IMR-90 (cell line): ENCODE results near the gene RYR3. TPM values are rescaled to one million over a fixed set of nuclear protein-coding genes. Genes with fewer than 3 reads are reported as not detected.

Experiments used
- ATAC-seq: fragments of 200-7000 bp; cut with Tn5 transposase; 2 replicates; pipeline ENCODE4 v1.9.1; 2020; ENCODE audit warnings: low read depth, mild to moderate bottlenecking, moderate library complexity
- BruUV-seq: library from RNA; stranded (reverse); fragments of 400-500 nt; replicated peaks from 2 replicates; lab custom pipeline; 2021; lab: Mats Ljungman, UMichigan
- CTCF ChIA-PET: fragments of 300-600 bp; formaldehyde crosslinking; extraction: SDS; loops from one replicate; lab custom pipeline; 2021; ENCODE audit warnings: antibody characterized with exemption; lab: Yijun Ruan, JAX
- POLR2A ChIA-PET: fragments of 300-600 bp; sonication (Branson Sonifier 250); formaldehyde crosslinking; loops from one replicate; lab custom pipeline; 2022; ENCODE audit warnings: antibody characterized with exemption; ENCODE audit not compliant: unreplicated experiment; lab: Charles Lee
- DNase-seq: peaks from one replicate; pipeline ENCODE4 v3.0.0; 2013
- H2AFZ ChIP-seq: replicated peaks from 2 replicates; pipeline ENCODE3; 2013; ENCODE audit warnings: low read length, mild to moderate bottlenecking; ENCODE audit not compliant: poor library complexity
- H2AK5ac ChIP-seq: 2 replicates; pipeline ENCODE4 v1.6.1; 2013; ENCODE audit warnings: low read depth, low read length, inconsistent platforms
- H2AK9ac ChIP-seq: replicated peaks from 2 replicates; pipeline ENCODE3; 2013; ENCODE audit warnings: mild to moderate bottlenecking, low read depth, low read length, moderate library complexity; ENCODE audit not compliant: poor library complexity
- H2BK120ac ChIP-seq: 2 replicates; pipeline ENCODE4 v1.6.1; 2013; ENCODE audit warnings: low read depth, low read length, inconsistent platforms
- H2BK15ac ChIP-seq: 3 replicates; pipeline ENCODE4 v1.6.1; 2013; ENCODE audit warnings: low read depth, low read length, inconsistent platforms
- H2BK20ac ChIP-seq: 2 replicates; pipeline ENCODE4 v1.6.1; 2013; ENCODE audit warnings: low read depth, mild to moderate bottlenecking, inconsistent platforms, low read length, moderate library complexity
- H2BK5ac ChIP-seq: 2 replicates; pipeline ENCODE4 v1.6.1; 2013; ENCODE audit warnings: mild to moderate bottlenecking, low read depth, low read length, inconsistent platforms; ENCODE audit not compliant: poor library complexity, severe bottlenecking
- H3K14ac ChIP-seq: replicated peaks from 2 replicates; pipeline ENCODE4 v1.6.1; 2013; ENCODE audit warnings: low read depth, low read length, inconsistent platforms
- H3K18ac ChIP-seq: 2 replicates; pipeline ENCODE4 v1.6.1; 2013; ENCODE audit warnings: low read depth, low read length, control low read depth
- H3K23ac ChIP-seq: 2 replicates; pipeline ENCODE4 v1.6.1; 2013; ENCODE audit warnings: low read depth, low read length, inconsistent platforms
- H3K27ac ChIP-seq: 2 replicates; pipeline ENCODE4 v1.5.1; 2013; ENCODE audit warnings: mild to moderate bottlenecking, control low read depth, low read length; ENCODE audit not compliant: insufficient read depth
- H3K27me3 ChIP-seq: 2 replicates; pipeline ENCODE4 v1.6.1; 2013; ENCODE audit warnings: low read length; ENCODE audit not compliant: control insufficient read depth, insufficient read depth
- H3K36me3 ChIP-seq: 2 replicates; pipeline ENCODE4 v1.6.1; 2013; ENCODE audit warnings: low read length, mixed read lengths; ENCODE audit not compliant: control insufficient read depth, insufficient read depth
- H3K4ac ChIP-seq: 2 replicates; pipeline ENCODE4 v1.6.1; 2013; ENCODE audit warnings: low read depth, low read length, inconsistent platforms
- H3K4me1 ChIP-seq: 2 replicates; pipeline ENCODE4 v1.6.1; 2013; ENCODE audit warnings: low read length, mixed read lengths; ENCODE audit not compliant: control insufficient read depth, insufficient read depth
- H3K4me2 ChIP-seq: 2 replicates; pipeline ENCODE4 v1.6.1; 2013; ENCODE audit warnings: low read depth, mild to moderate bottlenecking, control low read depth, low read length, moderate library complexity
- H3K4me3 ChIP-seq: 2 replicates; pipeline ENCODE4 v1.5.1; 2013; ENCODE audit warnings: low read depth, mild to moderate bottlenecking, control low read depth, low read length, moderate library complexity; ENCODE audit not compliant: insufficient read depth
- H3K56ac ChIP-seq: 2 replicates; pipeline ENCODE4 v1.6.1; 2013; ENCODE audit warnings: low read length, inconsistent platforms; ENCODE audit not compliant: insufficient read depth; ENCODE audit errors: extremely low read depth
- H3K79me1 ChIP-seq, 2 experiments: 2 replicates each; pipeline ENCODE4 v1.6.1; 2013; ENCODE audit warnings: low read length in 2 of 2, inconsistent platforms in 1 of 2, low read depth in 1 of 2
- H3K9ac ChIP-seq: 2 replicates; pipeline ENCODE4 v1.6.1; 2013; ENCODE audit warnings: low read depth, low read length, control low read depth
- H3K9me1 ChIP-seq: 2 replicates; pipeline ENCODE4 v1.6.1; 2013; ENCODE audit warnings: low read length, inconsistent platforms; ENCODE audit not compliant: insufficient read depth
- H3K9me3 ChIP-seq: 2 replicates; pipeline ENCODE4 v1.6.1; 2013; ENCODE audit warnings: low read length; ENCODE audit not compliant: control insufficient read depth, insufficient read depth
- H4K20me1 ChIP-seq: 2 replicates; pipeline ENCODE4 v1.6.1; 2013; ENCODE audit warnings: low read length, inconsistent platforms; ENCODE audit not compliant: insufficient read depth
- H4K5ac ChIP-seq: 2 replicates; pipeline ENCODE4 v1.6.1; 2013; ENCODE audit warnings: mild to moderate bottlenecking, low read depth, low read length, control low read depth
- H4K8ac ChIP-seq, 2 experiments: 2 replicates each; pipeline ENCODE4 v1.6.1; 2013; ENCODE audit warnings: low read depth in 2 of 2, low read length in 2 of 2, control low read depth in 1 of 2, inconsistent platforms in 1 of 2
- H4K91ac ChIP-seq: 2 replicates; pipeline ENCODE4 v1.6.1; 2013; ENCODE audit warnings: low read depth, low read length, inconsistent platforms; ENCODE audit not compliant: insufficient read depth
- MXI1 ChIP-seq: IDR thresholded peaks from 2 replicates; pipeline ENCODE4 v1.6.1; 2012; ENCODE audit warnings: low read depth, mild to moderate bottlenecking, low read length, moderate library complexity, borderline replicate concordance
- RCOR1 ChIP-seq: IDR thresholded peaks from 2 replicates; pipeline ENCODE4 v1.6.1; 2012; ENCODE audit warnings: mild to moderate bottlenecking, low read length, improper control_type of control experiment; ENCODE audit not compliant: insufficient replicate concordance
- WGBS, 2 experiments: methylation state at CpG; one replicate each; pipeline versions ENCODE4 v1.1.5 to v1.1.7; 2013; ENCODE audit warnings: missing lambda C conversion rate in 2 of 2; ENCODE audit not compliant: insufficient read length in 1 of 2; ENCODE audit errors: extremely low coverage in 2 of 2; 5-methylcytosine and 5-hydroxymethylcytosine counted together
- dilution Hi-C: fragments of 300-500 bp; cut with HindIII; formaldehyde crosslinking; loops from one replicate; pipeline ENCODE4 v1.14.3; 2018; ENCODE audit warnings: low sequenced_read_pairs; ENCODE audit not compliant: unreplicated experiment
- in situ Hi-C: fragments of 300-500 bp; cut with MboI; formaldehyde crosslinking; loops from 3 replicates; pipeline ENCODE4 v1.14.3; 2019; ENCODE audit warnings: low sequenced_read_pairs, inconsistent platforms, mixed read lengths
- intact Hi-C: fragments of 100-400 bp; cut with micrococcal nuclease; formaldehyde crosslinking; loops from 2 replicates; pipeline ENCODE4 v1.10.0; 2022
- polyA plus RNA-seq, 3 experiments: library from polyadenylated mRNA; depleted of rRNA; stranded (reverse); fragments of >200 nt; gene quantifications; 2 replicates each; pipeline ENCODE4 v1.2.3, GENCODE V29; 2012; ENCODE audit warnings: low replicate concordance in 1 of 3
- total RNA-seq: library from RNA; depleted of rRNA; stranded (reverse); fragments of >200 nt; gene quantifications from 2 replicates; pipeline ENCODE4 v1.2.3, GENCODE V29; 2012

Gene RYR3
- total and polyA plus RNA-seq, 2 of the 4 experiments (the other 2 are of a cell fraction) = 0.18 TPM; not detected in 1

GRCh38 chr15:33298631-33299030 lies 12.1 kb upstream of the RYR3 start:
- BruUV-seq = no TSS peak
- Histone ChIP-seq H4K8ac (no peak overlapping the region), H3K4me1 (no peaks in the 10 kb centered on the region), H3K36me3 (no peaks in the 10 kb centered on the region), H2AK9ac (no peak overlapping the region), H3K4me3 (no peak overlapping the region), H3K27me3 (peaks cover 8% of the 10 kb centered on the region), H3K23ac (no peak overlapping the region), H3K79me1 (no peaks in the 10 kb centered on the region), H2BK20ac (no peak overlapping the region), H3K9me1 (no peaks in the 10 kb centered on the region), H2BK120ac (no peak overlapping the region), H3K14ac (no peak overlapping the region), H3K4me2 (no peak overlapping the region), H2BK5ac (no peak overlapping the region), H2AK5ac (no peak overlapping the region), H3K27ac (no peak overlapping the region), H2AFZ (no peak overlapping the region), H4K5ac (no peak overlapping the region), H3K9ac (no peak overlapping the region), H3K18ac (no peak overlapping the region), H3K4ac (no peak overlapping the region), H3K9me3 (no peaks in the 10 kb centered on the region), H2BK15ac (no peak overlapping the region), H4K20me1 (no peaks in the 10 kb centered on the region), H3K56ac (no peak overlapping the region), H4K91ac (no peak overlapping the region)
- in situ Hi-C loops (no loop called here), dilution Hi-C loops (no loop called here), intact Hi-C loops (loop anchor here (10.0 kb wide), 1 partner anchor 696 kb away; no protein-coding TSS in a partner anchor)
- CTCF ChIA-PET = interaction anchor here (1.2 kb wide), 1 partner anchor 402 kb away, joined by 4 read pairs; no protein-coding TSS in a partner anchor
- POLR2A ChIA-PET = no interaction called here
- TF ChIP-seq MXI1 (no peak), RCOR1 (no peak)
- no peak for ATAC-seq
- WGBS, 2 experiments = 100% methylated on average over 2 of the region's 4 CpGs; no CpG with 5 or more reads in 1 of the 2 experiments
- DNase-seq = no peak
